ENCODE measurements around the gene ZNF561. TPM values are rescaled to one million over a fixed set of nuclear protein-coding genes. Genes with fewer than 3 reads are reported as not detected.

ZNF561 gene
- total RNA-seq, 1 donor from 2014 or later: 71.8 TPM

- no peak overlapping the region for H3K27ac Mint-ChIP-seq (ENCODE audit: unreplicated experiment)
- H3K27me3 Mint-ChIP-seq (ENCODE audit: unreplicated experiment): peaks cover 2% of the 10 kb centered on the region
- no peak for TF ChIP-seq CTCF (IDR thresholded peaks at IDR 0.05; ENCODE audit: partially characterized antibody, unreplicated experiment)
- no peak for DNase-seq
- H3K4me3 Mint-ChIP-seq (ENCODE audit: unreplicated experiment): no peak overlapping the region
- H3K4me1 Mint-ChIP-seq (ENCODE audit: low read depth, unreplicated experiment): peaks cover 3% of the 10 kb centered on the region
- H3K9me3 Mint-ChIP-seq (ENCODE audit: unreplicated experiment): peaks cover 12% of the 10 kb centered on the region
- peaks cover 39% of the 10 kb centered on the region for H3K36me3 Mint-ChIP-seq (ENCODE audit: unreplicated experiment)
Observed at GRCh38 chr19:9650345-9650744, 29.3 kb upstream of the ZNF561 start.

- H3K27me3 Mint-ChIP-seq (ENCODE audit: unreplicated experiment): peaks cover 4% of the 10 kb centered on the region
- H3K9me3 Mint-ChIP-seq (ENCODE audit: unreplicated experiment): peaks cover 18% of the 10 kb centered on the region
- no peak overlapping the region for H3K4me3 Mint-ChIP-seq (ENCODE audit: unreplicated experiment)
- peaks cover 34% of the 10 kb centered on the region for H3K36me3 Mint-ChIP-seq (ENCODE audit: unreplicated experiment)
- peaks cover 3% of the 10 kb centered on the region for H3K4me1 Mint-ChIP-seq (ENCODE audit: low read depth, unreplicated experiment)
- no peak for TF ChIP-seq CTCF (IDR thresholded peaks at IDR 0.05; ENCODE audit: partially characterized antibody, unreplicated experiment)
- DNase-seq: no peak
- H3K27ac Mint-ChIP-seq (ENCODE audit: unreplicated experiment): peak overlapping the region; percentile 94
Observed at GRCh38 chr19:9645472-9645871, 24.4 kb upstream of the ZNF561 start.

- peaks cover 29% of the 10 kb centered on the region for H3K36me3 Mint-ChIP-seq (ENCODE audit: unreplicated experiment)
- peaks cover 4% of the 10 kb centered on the region for H3K27me3 Mint-ChIP-seq (ENCODE audit: unreplicated experiment)
- peaks cover 18% of the 10 kb centered on the region for H3K9me3 Mint-ChIP-seq (ENCODE audit: unreplicated experiment)
- peak overlapping the region; percentile 94 for H3K27ac Mint-ChIP-seq (ENCODE audit: unreplicated experiment)
- no peaks in the 10 kb centered on the region for H3K4me1 Mint-ChIP-seq (ENCODE audit: low read depth, unreplicated experiment)
- peak; percentile 13 for DNase-seq
- no peak for TF ChIP-seq CTCF (IDR thresholded peaks at IDR 0.05; ENCODE audit: partially characterized antibody, unreplicated experiment)
- H3K4me3 Mint-ChIP-seq (ENCODE audit: unreplicated experiment): peak overlapping the region; percentile 48
Observed at GRCh38 chr19:9644472-9644871, 23.4 kb upstream of the ZNF561 start.

GRCh38 chr19:9641810-9642209 is 20.8 kb upstream of the ZNF561 start:
- Mint-ChIP-seq H3K27ac (ENCODE audit: unreplicated experiment) (no peak overlapping the region), H3K9me3 (ENCODE audit: unreplicated experiment) (peaks cover 15% of the 10 kb centered on the region), H3K4me3 (ENCODE audit: unreplicated experiment) (no peak overlapping the region), H3K36me3 (ENCODE audit: unreplicated experiment) (peaks cover 29% of the 10 kb centered on the region), H3K4me1 (ENCODE audit: low read depth, unreplicated experiment) (no peaks in the 10 kb centered on the region), H3K27me3 (ENCODE audit: unreplicated experiment) (peaks cover 4% of the 10 kb centered on the region)
- no peak for TF ChIP-seq CTCF (IDR thresholded peaks at IDR 0.05; ENCODE audit: partially characterized antibody, unreplicated experiment)
- DNase-seq: no peak

- Mint-ChIP-seq H3K4me1 (ENCODE audit: low read depth, unreplicated experiment) (no peaks in the 10 kb centered on the region), H3K27ac (ENCODE audit: unreplicated experiment) (no peak overlapping the region), H3K4me3 (ENCODE audit: unreplicated experiment) (no peak overlapping the region), H3K36me3 (ENCODE audit: unreplicated experiment) (peaks cover 25% of the 10 kb centered on the region), H3K9me3 (ENCODE audit: unreplicated experiment) (peaks cover 12% of the 10 kb centered on the region), H3K27me3 (ENCODE audit: unreplicated experiment) (peaks cover 4% of the 10 kb centered on the region)
- no peak for TF ChIP-seq CTCF (IDR thresholded peaks at IDR 0.05; ENCODE audit: partially characterized antibody, unreplicated experiment)
- DNase-seq: no peak
Observed at GRCh38 chr19:9640956-9641355, 19.9 kb upstream of the ZNF561 start.

All from glutamatergic neuron (in vitro differentiated cells).